Right lobe of liver (tissue), 6 donors: Measurements from ENCODE around the gene HERC6. TPM values are rescaled to one million over a fixed set of nuclear protein-coding genes. Genes with fewer than 3 reads are reported as not detected.
"Not testable (repeated sequence)": the region's sequence is repeated elsewhere in the genome, so short reads cannot be mapped to it uniquely, and the experiment has no call there.

Experiments used
- ATAC-seq, 4 donors: fragments of 200-7000 bp; cut with Tn5 transposase; one replicate each; pipeline ENCODE4 v1.9.1; 2020; ENCODE audit warnings: mild to moderate bottlenecking in 4 of 4, moderate library complexity in 4 of 4
- DNase-seq, 3 donors: peaks; one replicate each; pipeline ENCODE4 v3.0.0-alpha.2; 2020
- H3K27ac ChIP-seq, 3 donors: fragments of 200-600 bp; one replicate each; pipeline ENCODE4 v1.8.0; 2022
- H3K27me3 ChIP-seq, 2 donors: fragments of 200-600 bp; one replicate each; pipeline ENCODE4 v1.8.0; 2022
- H3K36me3 ChIP-seq, 4 donors: fragments of 200-600 bp; sonication (generic) in 1 of 4; one replicate each; pipeline versions ENCODE4 v1.5.1 to v1.8.0; 2017 to 2022; ENCODE audit warnings: control low read depth in 1 of 4
- H3K4me1 ChIP-seq, 4 donors: fragments of 200-600 bp; sonication (generic) in 1 of 4; one replicate each; pipeline versions ENCODE4 v1.5.1 to v1.8.0; 2017 to 2022; ENCODE audit warnings: control low read depth in 1 of 4
- H3K4me3 ChIP-seq, 3 donors: fragments of 200-600 bp; one replicate each; pipeline ENCODE4 v1.8.0; 2022
- H3K9me3 ChIP-seq, 4 donors: fragments of 200-600 bp; sonication (generic) in 1 of 4; one replicate each; pipeline versions ENCODE4 v1.5.1 to v1.8.0; 2017 to 2022; ENCODE audit warnings: control low read depth in 1 of 4
- CTCF ChIP-seq, 4 donors: fragments of 200-600 bp in 3 of 4; fragments of 450-650 bp in 1 of 4; IDR thresholded peaks; one replicate each; pipeline versions ENCODE4 v1.5.1 to v1.8.0; 2016 to 2022; ENCODE audit warnings: antibody characterized with exemption in 4 of 4, mild to moderate bottlenecking in 2 of 4
- POLR2A ChIP-seq: fragments of 450-650 bp; IDR thresholded peaks from one replicate; pipeline ENCODE4 v1.6.1; 2017; ENCODE audit warnings: antibody characterized with exemption, mild to moderate bottlenecking
- WGBS: methylation state at CpG from one replicate; pipeline ENCODE4 v1.1.6; 2018; ENCODE audit warnings: low coverage, low lambda C conversion rate; ENCODE audit not compliant: insufficient coverage; ENCODE audit errors: missing lambda C conversion rate; 5-methylcytosine and 5-hydroxymethylcytosine counted together
- intact Hi-C, 2 donors: fragments of 100-400 bp; cut with DNase I; formaldehyde crosslinking; loops; one replicate each; pipeline versions ENCODE4 v1.11.2 to v1.14.1; 2022
- total RNA-seq, 6 experiments: library from RNA; depleted of rRNA in 2 of 6; stranded (reverse); fragments of >200 nt in 2 of 6; fragmentation: NEBNext Ultra II Directional in 3 of 6; extraction: Animal tissue kit (Norgen Biotek cat#: 25700) in 3 of 6; gene quantifications; one replicate each; pipeline versions ENCODE4 v1.1.0 to v1.2.4, GENCODE V29; 2016 to 2023
- donor health status: DM: no; HTN: yes; CAD: no.
- donor health status: DM: no; HTN: no; CAD: no.
- donor health status: DM: no; HTN: no; CAD: no.
- donor health status: DM: no; HTN: yes; CAD: no.
- donor health status: DM: no; HTN: yes; CAD: no.

The HERC6 gene
- total RNA-seq, 6 experiments from 2014 or later, result 1.7 to 4.2 (median 3.6) TPM

- intact Hi-C loops, result loop anchor here in 1 of 2 donors (10.0 kb wide), 1 partner anchor 147 kb away; no protein-coding TSS in a partner anchor
- DNase-seq (no peak), ATAC-seq (no peak)
- Histone ChIP-seq H3K4me3 (no peak overlapping the region), H3K27ac (no peak overlapping the region), H3K9me3 (no peaks in the 10 kb centered on the region), H3K27me3 (no peaks in the 10 kb centered on the region), H3K36me3 (no peaks in the 10 kb centered on the region), H3K4me1 (no peaks in the 10 kb centered on the region)
- WGBS, result 83% methylated on average over 5 of the region's 5 CpGs
- no peak for TF ChIP-seq CTCF (IDR thresholded peaks at IDR 0.05)
- no peak for TF ChIP-seq POLR2A
Observed at GRCh38 chr4:88367826-88368225, 10.8 kb upstream of the HERC6 start.

- peak; percentile 54 to 71 (median 63) for TF ChIP-seq CTCF (IDR thresholded peaks at IDR 0.05)
- intact Hi-C loops, result loop anchor here in 1 of 2 donors (10.0 kb wide), 1 partner anchor 146 kb away; no protein-coding TSS in a partner anchor
- ATAC-seq, result peak; percentile 69 to 81 (median 74)
Observed at GRCh38 chr4:88369180-88369812, 9.4 kb upstream of the HERC6 start.

GRCh38 chr4:88381123-88381522 lies 2.5 kb downstream of the HERC6 start:
- WGBS, result 49% methylated on average over 4 of the region's 4 CpGs
- peaks cover 0 to 3% (median 0%) of the 10 kb centered on the region in 4 donors for H3K4me1 ChIP-seq
- TF ChIP-seq POLR2A (no peak), CTCF (IDR thresholded peaks at IDR 0.05) (no peak)
- no peak overlapping the region for H3K4me3 ChIP-seq
- DNase-seq (no peak), ATAC-seq (no peak)
- intact Hi-C loops, result no loop called here
- no peaks in the 10 kb centered on the region for H3K9me3 ChIP-seq
- H3K27me3 ChIP-seq, result no peaks in the 10 kb centered on the region
- no peak overlapping the region for H3K27ac ChIP-seq
- no peaks in the 10 kb centered on the region for H3K36me3 ChIP-seq

More at GRCh38 chr4:88369180-88369812, 9.4 kb upstream of the HERC6 start:
- not testable (repeated sequence) for H3K9me3 ChIP-seq, H3K36me3 ChIP-seq, H3K4me3 ChIP-seq, DNase-seq, H3K27ac ChIP-seq, H3K27me3 ChIP-seq, H3K4me1 ChIP-seq
- 57% methylated on average over 3 of the region's 7 CpGs for WGBS

- no peak for TF ChIP-seq CTCF (IDR thresholded peaks at IDR 0.05)
- TF ChIP-seq POLR2A, result no peak
- Histone ChIP-seq H3K4me1 (peaks cover 0 to 3% (median 0%) of the 10 kb centered on the region in 4 donors), H3K9me3 (no peaks in the 10 kb centered on the region), H3K27ac (no peak overlapping the region), H3K36me3 (no peaks in the 10 kb centered on the region), H3K4me3 (no peak overlapping the region), H3K27me3 (no peaks in the 10 kb centered on the region)
- intact Hi-C loops, result no loop called here
- WGBS, result 7% methylated on average over 1 of the region's 1 CpG
- ATAC-seq (no peak), DNase-seq (no peak)
Observed at GRCh38 chr4:88382621-88383020, 4.0 kb downstream of the HERC6 start.
